OCI-LY3 (cell line): ENCODE data around the gene ZNF775.

ENCODE experiments used
- H2AFZ ChIP-seq: fragments of 200-600, 300-600 bp; shearing (Covaris generic); 2 replicates; pipeline ENCODE4 v1.6.0; 2014; ENCODE audit warnings: antibody characterized with exemption, low read depth, low read length
- H3K27ac ChIP-seq: fragments of 200-600, 300-600 bp; sonication (generic); 2 replicates; pipeline ENCODE4 v1.5.1; 2014; ENCODE audit warnings: mild to moderate bottlenecking, low read length, moderate library complexity, mixed read lengths
- H3K27me3 ChIP-seq: fragments of 200-600, 300-600 bp; sonication (generic); 2 replicates; pipeline ENCODE4 v1.6.1; 2014; ENCODE audit warnings: low read depth, low read length, mixed read lengths
- H3K36me3 ChIP-seq: fragments of 200-600, 300-600 bp; sonication (generic); replicated peaks from 2 replicates; pipeline ENCODE3; 2014; ENCODE audit warnings: low read depth, low read length, mixed read lengths
- H3K4me1 ChIP-seq: fragments of 300-600, 200-600 bp; sonication (generic); 2 replicates; pipeline ENCODE4 v1.6.1; 2014; ENCODE audit warnings: low read length, mixed read lengths
- H3K4me2 ChIP-seq: fragments of 200-600, 300-600 bp; sonication (generic); 2 replicates; pipeline ENCODE4 v1.6.1; 2014; ENCODE audit warnings: low read length, mixed read lengths
- H3K4me3 ChIP-seq: fragments of 300-600, 200-600 bp; sonication (generic); 2 replicates; pipeline ENCODE4 v1.5.1; 2014; ENCODE audit warnings: antibody characterized with exemption, mild to moderate bottlenecking, low read length, moderate library complexity
- H3K79me2 ChIP-seq: fragments of 300-600, 200-600 bp; shearing (Covaris generic); 2 replicates; pipeline ENCODE4 v1.6.1; 2014; ENCODE audit warnings: mild to moderate bottlenecking, low read length, mixed read lengths
- H3K9ac ChIP-seq: fragments of 300-600, 200-600 bp; shearing (Covaris generic); 2 replicates; pipeline ENCODE4 v1.6.0; 2014; ENCODE audit warnings: mild to moderate bottlenecking, low read length, moderate library complexity
- H3K9me3 ChIP-seq: fragments of 200-600, 300-600 bp; shearing (Covaris generic); 2 replicates; pipeline ENCODE4 v1.6.1; 2014; ENCODE audit warnings: low read length, mixed read lengths; ENCODE audit not compliant: insufficient read depth
- H4K20me1 ChIP-seq: fragments of 200-600, 300-600 bp; sonication (generic); 2 replicates; pipeline ENCODE4 v1.6.1; 2016; ENCODE audit warnings: low read length, mixed read lengths; ENCODE audit not compliant: insufficient read depth
- EZH2phosphoT487 ChIP-seq: fragments of 200-600 bp; shearing (Covaris generic); IDR thresholded peaks from 2 replicates; pipeline ENCODE4 v1.6.1; 2018; ENCODE audit warnings: antibody characterized with exemption, mixed run types, low read depth
- TF ChIP-seq, protein P1 (sequence below): fragments of 200-600, 300-600 bp; sonication (generic); IDR thresholded peaks from 2 replicates; pipeline ENCODE4 v1.5.1; 2014; ENCODE audit warnings: antibody characterized with exemption, low read length, low read depth

ZNF775 gene

GRCh38 chr7:150410131-150410530 lies 31.0 kb downstream of the ZNF775 start:
- H3K27me3 ChIP-seq = no peaks in the 10 kb centered on the region
- peaks cover 38% of the 10 kb centered on the region for H3K36me3 ChIP-seq
- peaks cover 52% of the 10 kb centered on the region for H3K4me1 ChIP-seq
- H3K4me2 ChIP-seq = no peak overlapping the region
- H4K20me1 ChIP-seq = no peaks in the 10 kb centered on the region
- peaks cover 23% of the 10 kb centered on the region for H3K79me2 ChIP-seq
- no peak for TF ChIP-seq EZH2phosphoT487
- TF ChIP-seq, protein P1, sequence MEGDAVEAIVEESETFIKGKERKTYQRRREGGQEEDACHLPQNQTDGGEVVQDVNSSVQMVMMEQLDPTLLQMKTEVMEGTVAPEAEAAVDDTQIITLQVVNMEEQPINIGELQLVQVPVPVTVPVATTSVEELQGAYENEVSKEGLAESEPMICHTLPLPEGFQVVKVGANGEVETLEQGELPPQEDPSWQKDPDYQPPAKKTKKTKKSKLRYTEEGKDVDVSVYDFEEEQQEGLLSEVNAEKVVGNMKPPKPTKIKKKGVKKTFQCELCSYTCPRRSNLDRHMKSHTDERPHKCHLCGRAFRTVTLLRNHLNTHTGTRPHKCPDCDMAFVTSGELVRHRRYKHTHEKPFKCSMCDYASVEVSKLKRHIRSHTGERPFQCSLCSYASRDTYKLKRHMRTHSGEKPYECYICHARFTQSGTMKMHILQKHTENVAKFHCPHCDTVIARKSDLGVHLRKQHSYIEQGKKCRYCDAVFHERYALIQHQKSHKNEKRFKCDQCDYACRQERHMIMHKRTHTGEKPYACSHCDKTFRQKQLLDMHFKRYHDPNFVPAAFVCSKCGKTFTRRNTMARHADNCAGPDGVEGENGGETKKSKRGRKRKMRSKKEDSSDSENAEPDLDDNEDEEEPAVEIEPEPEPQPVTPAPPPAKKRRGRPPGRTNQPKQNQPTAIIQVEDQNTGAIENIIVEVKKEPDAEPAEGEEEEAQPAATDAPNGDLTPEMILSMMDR = no peak
- no peak overlapping the region for H3K27ac ChIP-seq
- H3K9ac ChIP-seq = no peak overlapping the region
- no peak overlapping the region for H2AFZ ChIP-seq
- no peak overlapping the region for H3K4me3 ChIP-seq
- H3K9me3 ChIP-seq = no peaks in the 10 kb centered on the region

GRCh38 chr7:150410680-150411346 lies 31.7 kb downstream of the ZNF775 start:
- TF ChIP-seq EZH2phosphoT487 = no peak
- H3K9me3 ChIP-seq = no peaks in the 10 kb centered on the region
- no peaks in the 10 kb centered on the region for H3K27me3 ChIP-seq
- H3K4me3 ChIP-seq = no peak overlapping the region
- no peak overlapping the region for H3K9ac ChIP-seq
- no peaks in the 10 kb centered on the region for H4K20me1 ChIP-seq
- no peak overlapping the region for H2AFZ ChIP-seq
- peaks cover 58% of the 10 kb centered on the region for H3K4me1 ChIP-seq
- no peak overlapping the region for H3K4me2 ChIP-seq
- no peak overlapping the region for H3K27ac ChIP-seq
- H3K36me3 ChIP-seq = peaks cover 38% of the 10 kb centered on the region
- peaks cover 19% of the 10 kb centered on the region for H3K79me2 ChIP-seq

- H3K4me2 ChIP-seq = no peak overlapping the region
- no peaks in the 10 kb centered on the region for H3K27me3 ChIP-seq
- H3K9me3 ChIP-seq = no peaks in the 10 kb centered on the region
- peaks cover 55% of the 10 kb centered on the region for H3K4me1 ChIP-seq
- no peak overlapping the region for H3K4me3 ChIP-seq
- H4K20me1 ChIP-seq = no peaks in the 10 kb centered on the region
- peaks cover 11% of the 10 kb centered on the region; the same call in 1 of the 2 replicates for H3K79me2 ChIP-seq
- H3K36me3 ChIP-seq = peaks cover 38% of the 10 kb centered on the region
- H3K27ac ChIP-seq = no peak overlapping the region
- TF ChIP-seq EZH2phosphoT487 = no peak
- TF ChIP-seq, protein P1 = no peak
- H3K9ac ChIP-seq = no peak overlapping the region
- H2AFZ ChIP-seq = no peak overlapping the region
These were observed 32.5 kb downstream of the ZNF775 start for GRCh38 chr7:150411606-150412005.

DNA sequence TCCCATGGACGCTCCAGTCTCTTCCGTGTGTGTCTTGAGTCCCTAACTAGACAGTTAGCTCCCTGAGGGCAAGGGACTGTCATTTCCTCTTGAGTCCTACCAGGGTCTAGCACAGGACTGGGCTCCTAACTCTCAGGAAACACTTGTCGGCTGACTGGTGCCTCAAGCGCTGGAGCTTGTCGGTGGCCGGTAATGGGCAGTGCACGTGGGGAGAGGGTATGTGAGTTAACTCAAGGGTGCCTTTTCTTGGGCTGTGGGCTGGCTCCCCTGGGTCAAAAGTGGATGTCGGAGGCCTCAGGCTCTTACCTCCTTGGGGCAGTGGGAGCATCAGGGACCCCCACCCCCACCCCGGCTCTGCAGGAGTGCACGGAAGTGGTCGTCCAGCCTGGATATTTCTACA lies 32.9 kb downstream of the ZNF775 start:
- H4K20me1 ChIP-seq = no peaks in the 10 kb centered on the region
- H3K36me3 ChIP-seq = peaks cover 38% of the 10 kb centered on the region
- TF ChIP-seq, protein P1 = no peak
- no peak for TF ChIP-seq EZH2phosphoT487

More for the DNA sequence above, 32.9 kb downstream of the ZNF775 start:
- Histone ChIP-seq H3K4me1 (peaks cover 51% of the 10 kb centered on the region), H3K9ac (no peak overlapping the region), H3K4me3 (no peak overlapping the region), H3K27ac (no peak overlapping the region), H2AFZ (no peak overlapping the region), H3K27me3 (no peaks in the 10 kb centered on the region), H3K4me2 (no peak overlapping the region), H3K9me3 (no peaks in the 10 kb centered on the region), H3K79me2 (peaks cover 10% of the 10 kb centered on the region; the same call in 1 of the 2 replicates)
